ENCODE results near the gene YBEY. TPM values are rescaled to one million over a fixed set of nuclear protein-coding genes. Genes with fewer than 3 reads are reported as not detected.

Gene YBEY
- total and polyA plus RNA-seq, 12 donors = 11.9 to 25.7 (median 16.7) TPM

DNA sequence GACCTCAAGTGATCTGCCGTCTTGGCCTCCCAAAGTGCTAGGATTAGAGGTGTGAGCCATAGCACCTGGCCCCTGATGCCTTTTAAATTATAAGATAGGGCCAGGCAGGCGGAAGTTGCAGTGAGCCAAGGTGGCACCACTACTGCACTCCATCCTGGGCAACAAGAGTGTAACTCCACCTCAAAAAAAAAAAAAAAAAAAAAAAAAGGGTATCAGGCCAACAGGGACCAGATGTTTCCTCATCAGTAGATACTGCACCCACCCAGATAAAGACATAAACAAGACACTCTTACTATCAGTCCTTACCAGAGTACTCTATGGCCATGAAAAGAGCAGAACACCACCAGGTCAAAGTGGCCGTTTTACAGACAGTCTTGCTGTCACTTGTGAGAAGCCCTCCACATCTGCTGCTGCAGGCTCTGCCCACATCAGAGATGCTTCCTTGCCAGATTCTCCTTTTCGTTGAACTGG is 34.2 kb downstream of the YBEY start:
- TF ChIP-seq, protein P1, sequence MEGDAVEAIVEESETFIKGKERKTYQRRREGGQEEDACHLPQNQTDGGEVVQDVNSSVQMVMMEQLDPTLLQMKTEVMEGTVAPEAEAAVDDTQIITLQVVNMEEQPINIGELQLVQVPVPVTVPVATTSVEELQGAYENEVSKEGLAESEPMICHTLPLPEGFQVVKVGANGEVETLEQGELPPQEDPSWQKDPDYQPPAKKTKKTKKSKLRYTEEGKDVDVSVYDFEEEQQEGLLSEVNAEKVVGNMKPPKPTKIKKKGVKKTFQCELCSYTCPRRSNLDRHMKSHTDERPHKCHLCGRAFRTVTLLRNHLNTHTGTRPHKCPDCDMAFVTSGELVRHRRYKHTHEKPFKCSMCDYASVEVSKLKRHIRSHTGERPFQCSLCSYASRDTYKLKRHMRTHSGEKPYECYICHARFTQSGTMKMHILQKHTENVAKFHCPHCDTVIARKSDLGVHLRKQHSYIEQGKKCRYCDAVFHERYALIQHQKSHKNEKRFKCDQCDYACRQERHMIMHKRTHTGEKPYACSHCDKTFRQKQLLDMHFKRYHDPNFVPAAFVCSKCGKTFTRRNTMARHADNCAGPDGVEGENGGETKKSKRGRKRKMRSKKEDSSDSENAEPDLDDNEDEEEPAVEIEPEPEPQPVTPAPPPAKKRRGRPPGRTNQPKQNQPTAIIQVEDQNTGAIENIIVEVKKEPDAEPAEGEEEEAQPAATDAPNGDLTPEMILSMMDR (IDR thresholded peaks at IDR 0.05) = no peak
- ATAC-seq = no peak
- peaks cover 6 to 37% (median 22%) of the 10 kb centered on the region in 9 donors for H3K4me1 ChIP-seq
- no peak overlapping the region for H3K27ac ChIP-seq
- WGBS, 2 donors = 62 to 70% methylated on average over 4 of the region's 4 CpGs
- H3K27me3 ChIP-seq = no peaks in the 10 kb centered on the region
- DNase-seq = no peak
- intact Hi-C loops (cut with DNase I) = loop anchor here in 3 of 10 donors (5.0 to 10.0 kb wide), 3 partner anchors 33 to 136 kb away; partner anchors contain the start of genes MCM3AP (in 1 of the 3), SPATC1L (in 1 of the 3) and YBEY (in 1 of the 3)
- peaks cover 0 to 3% (median 0%) of the 10 kb centered on the region in 9 donors for H3K36me3 ChIP-seq
- H3K4me3 ChIP-seq = no peak overlapping the region
- H3K9me3 ChIP-seq = no peaks in the 10 kb centered on the region

DNA sequence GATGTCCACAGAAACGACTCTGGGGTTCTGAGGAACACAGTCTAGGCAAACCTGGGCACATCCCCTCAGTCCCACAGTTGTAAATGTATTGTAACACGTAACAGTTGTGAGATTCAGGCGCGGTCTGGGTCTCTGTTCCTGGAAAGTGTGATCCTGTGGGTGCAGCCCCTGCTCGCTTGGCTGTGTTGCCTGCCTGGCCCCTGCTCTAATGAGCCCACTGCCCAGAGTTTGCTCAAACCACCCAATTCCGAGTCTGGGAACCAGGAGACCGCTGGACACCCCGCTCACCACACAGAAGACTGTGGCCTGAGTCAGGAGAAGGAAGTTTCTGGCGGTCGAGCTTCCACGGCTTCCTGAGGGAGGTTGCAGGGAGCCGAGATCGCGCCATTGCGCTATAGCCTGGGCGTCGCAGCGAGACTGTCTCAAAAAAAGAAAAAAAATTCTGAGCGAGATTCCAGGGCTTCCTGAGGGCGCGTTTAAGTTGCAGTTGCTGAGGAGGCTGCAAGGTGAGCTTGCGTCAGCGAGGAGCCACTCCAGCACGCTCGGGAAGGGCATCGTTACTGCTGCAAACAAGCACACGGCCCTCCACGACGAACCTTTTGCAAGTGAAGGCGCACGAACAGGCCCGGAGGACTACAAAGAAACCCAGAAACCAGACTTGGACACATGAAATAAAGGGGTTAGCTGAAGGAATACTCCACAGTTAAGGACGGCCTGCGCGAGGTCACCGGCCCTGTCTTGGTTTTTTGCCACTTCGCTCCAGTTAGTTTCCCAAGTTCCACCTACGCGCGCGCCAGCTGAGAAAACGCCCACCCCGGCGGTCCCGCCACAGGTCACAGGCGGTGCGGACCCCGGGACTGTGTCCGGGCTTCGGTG is 36.4 kb downstream of the YBEY start:
- Histone ChIP-seq H3K27me3 (no peaks in the 10 kb centered on the region), H3K9me3 (no peaks in the 10 kb centered on the region), H3K4me1 (peaks cover 6 to 46% (median 28%) of the 10 kb centered on the region in 9 donors), H3K4me3 (peak overlapping the region; percentile 81 to 100 (median 92)), H3K36me3 (peaks cover 0 to 12% (median 0%) of the 10 kb centered on the region in 9 donors), H3K27ac (peak overlapping the region in 6 of 10 donors; percentile 21 to 98 (median 74))
- TF ChIP-seq, protein P1 (IDR thresholded peaks at IDR 0.05) = no peak
- ATAC-seq (no peak), DNase-seq (no peak)
- WGBS, 2 donors = 6 to 8% methylated on average over 50 of the region's 50 CpGs
- intact Hi-C loops (cut with DNase I) = loop anchor here in 3 of 10 donors (2.0 to 10.0 kb wide), 4 partner anchors 35 to 138 kb away; partner anchors contain the start of genes YBEY (in 2 of the 3), MCM3AP (in 1 of the 3) and SPATC1L (in 1 of the 3)

DNA sequence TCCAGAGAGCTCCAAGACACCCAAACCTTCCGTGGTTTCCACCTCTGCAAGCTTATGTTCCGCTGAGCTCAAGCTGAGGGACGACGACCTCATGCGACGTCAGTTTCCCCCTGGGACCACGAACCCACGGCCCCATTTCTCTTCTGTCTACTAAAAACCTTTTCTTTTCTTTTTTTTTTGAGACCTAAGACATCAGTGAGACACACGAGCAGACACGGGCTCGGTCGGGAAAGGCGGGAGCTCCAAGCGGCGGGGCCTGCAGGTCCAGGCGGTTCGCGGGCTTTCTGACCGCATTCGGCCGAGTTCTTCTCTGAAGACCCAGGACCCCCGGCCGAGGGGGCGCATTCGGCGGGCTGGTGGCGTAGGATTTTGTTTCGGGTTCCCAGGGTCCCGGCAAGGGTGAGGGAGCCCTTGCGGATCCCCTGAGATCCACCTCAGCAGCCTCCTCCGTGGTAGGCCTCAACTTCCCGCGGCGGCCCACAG is 37.1 kb downstream of the YBEY start:
- no peak for DNase-seq

More for the DNA sequence above, 37.1 kb downstream of the YBEY start:
- peak overlapping the region; percentile 81 to 100 (median 92) for H3K4me3 ChIP-seq
- peaks cover 6 to 46% (median 28%) of the 10 kb centered on the region in 9 donors for H3K4me1 ChIP-seq
- TF ChIP-seq, protein P1 (IDR thresholded peaks at IDR 0.05) = no peak
- no peak for ATAC-seq
- H3K27ac ChIP-seq = peak overlapping the region in 6 of 10 donors; percentile 21 to 98 (median 74)
- peaks cover 0 to 19% (median 3%) of the 10 kb centered on the region in 9 donors for H3K36me3 ChIP-seq
- H3K27me3 ChIP-seq = no peaks in the 10 kb centered on the region
- WGBS, 2 donors = 0 to 1% methylated on average over 34 of the region's 34 CpGs
- intact Hi-C loops (cut with DNase I) = loop anchor here in 3 of 10 donors (2.0 to 10.0 kb wide), 4 partner anchors 36 to 138 kb away; partner anchors contain the start of genes YBEY (in 2 of the 3), MCM3AP (in 1 of the 3) and SPATC1L (in 1 of the 3)
- H3K9me3 ChIP-seq = no peaks in the 10 kb centered on the region

All from heart right ventricle (tissue), 16 donors.